Activated naive CD4-positive, alpha-beta T cell treated with anti-CD3 and anti-CD28 coated beads, Interleukin-2, amount 50 U/mL, for 16 hours (primary cell): ENCODE measurements around the gene SLC22A4.

Experiments used
- DNase-seq: peaks from one replicate; pipeline ENCODE4 v3.0.0-alpha.2; 2020

SLC22A4 gene

DNA sequence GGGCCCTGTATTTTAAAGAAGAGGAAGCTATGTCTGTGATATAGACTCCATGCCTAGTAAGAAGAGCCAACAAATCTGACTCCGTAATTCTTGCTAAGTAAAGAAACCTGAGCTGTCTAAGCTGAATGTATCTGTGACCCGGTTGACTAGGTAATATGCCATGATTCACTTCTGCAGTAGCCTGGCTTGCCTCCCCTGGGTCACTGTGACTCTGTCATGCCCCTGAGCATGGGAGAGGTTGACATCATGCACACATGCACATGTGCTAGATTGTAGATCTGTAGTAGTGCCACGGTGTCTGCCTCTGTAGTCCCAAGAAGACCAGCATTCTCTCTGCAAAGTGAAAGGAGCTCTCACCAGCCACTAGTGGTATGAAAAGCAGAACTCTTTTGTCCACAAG lies 84.4 kb downstream of the SLC22A4 start:
- DNase-seq, result no peak

DNA sequence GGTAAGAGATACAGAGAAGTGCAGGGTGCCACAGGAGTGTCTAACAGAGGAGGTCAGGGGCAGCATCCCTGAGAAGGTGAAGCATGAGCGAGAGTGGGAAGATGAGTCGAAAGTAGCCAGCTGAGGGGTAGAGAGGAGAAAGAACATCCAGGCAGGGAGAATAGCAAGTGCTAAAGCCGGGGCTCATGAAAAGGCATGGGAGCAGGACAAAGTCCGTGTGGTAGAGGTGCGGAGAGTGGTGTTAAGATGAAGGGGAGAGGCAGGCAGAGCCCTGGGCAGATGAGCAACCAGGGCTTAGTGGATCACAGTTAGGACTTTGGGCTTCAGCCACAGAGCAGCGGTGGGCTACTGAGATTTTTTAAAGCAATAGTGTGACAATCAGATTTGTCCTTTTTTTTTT lies 85.9 kb downstream of the SLC22A4 start:
- DNase-seq, result no peak

DNA sequence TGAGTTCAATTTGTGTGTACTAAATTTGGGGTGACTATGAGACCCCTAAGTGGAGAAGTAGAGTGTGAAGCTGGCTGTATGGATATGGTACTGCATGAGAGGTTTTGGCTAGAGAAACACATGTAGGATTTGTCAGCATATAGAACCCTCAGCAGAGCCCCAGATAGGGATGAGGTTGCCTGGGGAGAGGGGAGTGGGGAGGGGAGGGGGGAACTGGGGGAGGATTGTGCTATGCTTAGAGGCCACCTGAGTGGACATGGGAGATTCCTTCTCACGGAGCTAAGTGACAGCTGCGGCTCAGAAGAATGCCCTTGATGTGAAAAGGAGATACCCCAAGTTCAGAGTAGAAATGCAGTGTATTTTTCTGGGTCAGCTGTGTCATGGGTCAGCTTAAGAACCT lies 86.5 kb downstream of the SLC22A4 start:
- DNase-seq, result no peak

GRCh38 chr5:132381614-132382013 lies 87.4 kb downstream of the SLC22A4 start:
- DNase-seq, result no peak

DNA sequence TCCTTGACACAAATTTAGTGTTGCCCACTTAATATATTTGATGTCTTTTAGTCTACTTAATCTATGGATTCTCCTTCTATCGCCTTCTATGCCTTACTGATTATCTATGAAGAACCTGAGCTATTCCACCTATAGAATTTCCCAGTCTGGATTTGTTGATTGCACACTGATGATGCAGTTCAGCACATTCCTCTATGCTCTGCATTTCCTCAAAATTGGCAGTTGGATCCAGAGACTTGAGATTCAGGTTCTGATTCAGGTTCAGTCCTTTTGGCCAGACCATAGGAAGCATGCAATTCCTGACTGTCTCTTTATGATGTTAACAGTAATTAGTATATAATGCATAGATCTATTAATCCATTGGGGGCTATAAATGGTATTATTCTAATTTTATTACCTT lies 89.1 kb downstream of the SLC22A4 start:
- DNase-seq, result no peak

DNA sequence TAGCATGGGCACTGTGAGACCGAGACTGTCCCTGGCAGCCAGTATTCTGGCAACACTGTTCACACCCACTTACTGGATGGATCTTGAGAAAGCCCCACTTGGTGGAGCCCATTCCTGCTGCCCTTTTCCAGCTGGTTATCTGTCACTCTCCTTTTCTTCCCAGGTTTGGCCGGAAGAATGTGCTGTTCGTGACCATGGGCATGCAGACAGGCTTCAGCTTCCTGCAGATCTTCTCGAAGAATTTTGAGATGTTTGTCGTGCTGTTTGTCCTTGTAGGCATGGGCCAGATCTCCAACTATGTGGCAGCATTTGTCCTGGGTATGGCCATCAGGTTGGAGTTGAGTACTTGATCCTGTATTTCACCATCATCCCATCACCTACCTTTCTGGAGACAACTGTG lies 89.8 kb downstream of the SLC22A4 start:
- no peak for DNase-seq

- DNase-seq, result no peak
These were observed 90.4 kb downstream of the SLC22A4 start for GRCh38 chr5:132384506-132385050.

DNA sequence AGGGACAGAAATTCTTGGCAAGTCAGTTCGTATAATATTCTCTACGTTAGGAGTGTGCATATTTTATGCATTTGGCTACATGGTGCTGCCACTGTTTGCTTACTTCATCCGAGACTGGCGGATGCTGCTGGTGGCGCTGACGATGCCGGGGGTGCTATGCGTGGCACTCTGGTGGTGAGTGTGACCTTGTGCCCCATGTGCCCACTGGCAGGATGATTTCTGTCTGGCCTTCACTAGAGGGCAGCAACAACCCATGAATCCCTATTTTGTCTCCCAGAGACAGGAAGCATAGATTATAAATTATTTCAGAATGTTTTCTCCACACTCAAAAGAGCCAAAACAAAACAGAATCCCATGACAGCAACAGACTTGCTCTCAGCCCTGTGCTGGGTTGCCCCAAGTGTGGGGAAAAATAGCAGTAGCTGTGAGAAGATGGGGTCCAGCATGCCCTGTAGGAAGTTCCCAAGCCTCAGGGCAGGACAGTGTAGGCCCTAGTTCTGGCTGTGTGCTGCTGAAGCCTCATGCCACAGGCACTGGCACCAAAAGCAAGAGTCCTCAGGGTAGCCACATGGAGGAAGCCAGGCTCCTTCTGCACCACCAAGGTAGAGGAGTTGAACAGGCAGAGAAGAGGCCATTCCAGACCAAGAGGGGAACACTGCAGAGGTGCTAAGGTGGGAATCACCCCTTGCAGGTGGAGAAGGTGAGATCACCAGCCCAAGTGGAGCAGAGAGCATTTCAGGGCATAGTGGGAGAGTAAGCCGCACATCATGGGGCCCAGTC lies 91.3 kb downstream of the SLC22A4 start:
- peak; percentile 64 for DNase-seq

GRCh38 chr5:132386644-132387286 lies 92.6 kb downstream of the SLC22A4 start:
- peak; percentile 77 for DNase-seq

GRCh38 chr5:132387640-132388117 lies 93.5 kb downstream of the SLC22A4 start:
- no peak for DNase-seq

DNA sequence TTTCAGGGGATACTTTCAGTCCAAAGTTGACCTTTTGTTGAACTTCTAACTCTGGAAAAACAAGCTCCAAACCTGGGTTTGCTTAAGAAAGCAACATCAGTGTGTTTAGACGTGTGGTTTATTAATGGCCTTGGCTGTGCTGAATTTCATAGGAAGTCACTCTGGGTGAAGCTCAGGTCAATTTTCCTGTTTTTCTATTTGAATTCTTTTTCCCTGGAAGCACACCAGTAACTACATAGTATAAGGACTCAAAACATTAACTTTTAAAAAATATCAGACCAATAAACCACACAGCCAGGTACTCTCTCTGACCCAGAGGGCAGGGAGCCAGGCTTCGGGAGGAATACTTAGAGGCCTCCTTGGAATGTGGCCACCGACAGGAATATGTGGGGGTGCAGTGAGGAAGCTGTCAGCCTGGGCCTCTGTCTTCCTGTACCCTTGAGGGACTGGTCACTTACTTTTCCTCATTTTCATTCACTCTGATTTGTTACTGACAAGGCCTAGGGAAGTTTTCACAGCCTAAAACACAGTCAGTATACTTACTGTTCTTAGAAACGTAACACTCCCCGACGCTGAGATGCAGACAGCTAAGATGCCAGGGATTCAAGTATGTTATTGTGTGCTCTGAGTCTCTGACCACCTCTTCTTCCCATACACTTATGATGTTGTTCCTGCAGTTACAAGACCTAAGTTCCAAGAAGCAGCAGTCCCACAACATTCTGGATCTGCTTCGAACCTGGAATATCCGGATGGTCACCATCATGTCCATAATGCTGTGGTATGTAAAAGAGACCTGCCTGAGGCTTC lies 94.3 kb downstream of the SLC22A4 start:
- no peak for DNase-seq

GRCh38 chr5:132389051-132389331 lies 94.8 kb downstream of the SLC22A4 start:
- DNase-seq, result no peak

DNA sequence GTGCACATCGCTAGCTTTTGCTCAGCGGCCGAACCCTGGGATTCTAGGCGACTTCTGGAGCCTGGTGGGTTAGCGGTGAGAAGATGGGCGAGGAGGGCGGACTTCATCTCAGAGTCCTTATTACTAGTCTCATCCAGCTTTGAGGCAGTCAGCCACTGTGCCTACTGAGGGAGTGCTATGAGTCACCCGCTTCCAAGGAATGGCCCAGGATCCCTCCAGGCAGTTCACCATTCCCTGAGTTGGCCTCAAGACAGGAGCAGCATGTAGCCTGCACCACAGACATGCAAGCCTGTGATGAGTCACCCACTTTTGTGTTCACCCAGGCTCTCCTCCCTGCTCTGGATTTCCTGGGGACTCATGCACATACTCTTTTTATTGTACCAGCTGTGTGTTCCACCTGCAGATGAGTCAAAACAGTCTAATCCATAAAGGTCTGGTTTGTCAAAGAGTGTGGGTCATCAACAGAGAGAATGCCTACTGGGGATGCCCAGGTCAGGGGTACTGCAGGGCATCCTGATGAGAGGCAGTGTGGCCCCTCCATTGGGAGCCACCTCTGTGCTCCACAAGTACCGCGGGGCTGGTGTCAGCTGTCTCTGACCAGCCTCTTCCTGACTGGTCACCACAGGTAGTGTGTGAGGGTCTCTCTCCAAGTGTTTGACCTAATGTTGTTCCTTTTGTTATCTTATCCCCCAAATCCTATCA lies 95.5 kb downstream of the SLC22A4 start:
- peak; percentile 40 for DNase-seq

GRCh38 chr5:132391247-132391646 lies 97.1 kb downstream of the SLC22A4 start:
- no peak for DNase-seq

DNA sequence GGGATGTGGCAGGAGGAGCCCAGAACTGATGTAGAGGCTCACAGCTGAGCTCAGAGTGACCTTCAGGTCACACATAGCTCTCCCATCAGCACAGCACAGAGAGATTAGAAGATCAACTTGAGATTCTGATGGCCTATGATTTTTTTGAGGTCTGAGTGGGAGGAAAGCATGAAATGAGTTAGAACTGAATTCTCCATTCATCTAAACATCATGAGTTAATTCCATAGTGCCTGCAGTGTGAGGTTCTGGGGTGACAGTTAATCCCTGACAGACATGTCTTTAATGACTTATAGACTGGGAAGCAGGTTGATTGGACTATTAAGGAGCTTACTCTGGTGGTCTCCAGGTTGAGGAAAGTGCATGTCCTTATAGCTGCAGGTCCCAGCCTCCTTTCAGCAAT lies 97.7 kb downstream of the SLC22A4 start:
- DNase-seq, result no peak

GRCh38 chr5:132392411-132392810 lies 98.2 kb downstream of the SLC22A4 start:
- DNase-seq, result no peak

GRCh38 chr5:132392978-132393825 lies 99.0 kb downstream of the SLC22A4 start:
- no peak for DNase-seq
